ENCODE measurements around the gene SUN1. TPM values are rescaled to one million over a fixed set of nuclear protein-coding genes. Genes with fewer than 3 reads are reported as not detected.

The SUN1 gene
- total and polyA plus RNA-seq, 10 of the 15 experiments (the other 5 are each of a cell fraction or from before 2014, with no cell fraction given), result 27.8 to 107 (median 65.8) TPM

- SMC1A ChIA-PET (ENCODE audit: uncharacterized antibody, unreplicated experiment), result interaction anchor here (0.8 to 1.3 kb wide), 2 partner anchors 44 to 54 kb away, joined by 3 read pairs; partner anchors contain the start of gene SUN1
- in situ Hi-C loops (cut with MboI), result no loop called here
- TF ChIP-seq CEBPZ (IDR thresholded peaks at IDR 0.05; ENCODE audit: low read depth, low read length) (no peak), ZZZ3 (IDR thresholded peaks at IDR 0.05; ENCODE audit: control insufficient read depth, insufficient read length, low read depth) (no peak), NR2F1 (conservative IDR thresholded peaks at IDR 0.05) (peak; percentile 67), BCL11A (IDR thresholded peaks at IDR 0.05; ENCODE audit: low read depth, low read length) (no peak), BMI1 (IDR thresholded peaks at IDR 0.05; ENCODE audit: borderline replicate concordance) (no peak), SRF (IDR thresholded peaks at IDR 0.05; ENCODE audit: low read depth in 2 of 2, low read length in 2 of 2) (0 out of 4 replicates have a peak, but pooled peaks of 1 of the 2 experiments have one; percentile 2), PAX5 (IDR thresholded peaks at IDR 0.05; ENCODE audit: borderline replicate concordance, low read depth, low read length) (peak; percentile 7; the same call in 1 of the 2 replicates), IRF3 (IDR thresholded peaks at IDR 0.05) (no peak; the same call in none of the 2 replicates), ZNF217 (IDR thresholded peaks at IDR 0.05) (peak; percentile 81; the same call in 1 of the 2 replicates), RB1 (IDR thresholded peaks at IDR 0.05; ENCODE audit: borderline replicate concordance) (peak; percentile 66; the same call in 1 of the 2 replicates), ZSCAN29 (IDR thresholded peaks at IDR 0.05) (peak; percentile 76; the same call in 1 of the 2 replicates), MEF2B (IDR thresholded peaks at IDR 0.05; ENCODE audit: partially characterized antibody, poor library complexity, severe bottlenecking) (peak; percentile 90), BACH1 (IDR thresholded peaks at IDR 0.05; ENCODE audit: borderline replicate concordance) (peak; percentile 90), CTCF (IDR thresholded peaks at IDR 0.05 in 2 of 3, conservative IDR thresholded peaks at IDR 0.05 in 1 of 3; ENCODE audit: control insufficient read depth in 2 of 3, extremely low read depth in 1 of 3, insufficient read depth in 1 of 3, low read depth in 3 of 3, low read length in 3 of 3) (peak; percentile 17 to 29 (median 19); a peak in 3 of 6 replicates), CHD4 (IDR thresholded peaks at IDR 0.05) (no peak), RFX5 (IDR thresholded peaks at IDR 0.05; ENCODE audit: low read depth, low read length) (0 out of 2 replicates have a peak, but pooled peaks have one; percentile 2)
Measured at GRCh38 chr7:876077-876971, 44.0 kb downstream of the SUN1 start, which contains the start of gene GET4. Gene GET4, plus strand, starts transcription at chr7:876554. Its CDS starts 92 bp downstream, at chr7:876646.

More at GRCh38 chr7:876077-876971, 44.0 kb downstream of the SUN1 start, which contains the start of gene GET4:
- ATAC-seq (peak; percentile 90), DNase-seq (ENCODE audit: low read depth, low spot score) (peak; percentile 80), FAIRE-seq (peak; percentile 95)
- ChIA-PET POLR2A (interaction anchor here (0.5 to 1.0 kb wide), 4 partner anchors 27 to 1480 kb away, joined by 3 to 5 read pairs (median 3); partner anchors contain the start of gene COX19), RAD21 (ENCODE audit: unreplicated experiment) (interaction anchor here (0.5 to 1.0 kb wide), 5 partner anchors 47 to 149 kb away, joined by 3 to 4 read pairs (median 3); no protein-coding TSS in a partner anchor), CTCF (interaction anchor here (1.3 to 1.6 kb wide), 3 partner anchors 63 to 90 kb away, joined by 5 read pairs; no protein-coding TSS in a partner anchor)
- no TSS peak for BruUV-seq (replicated peaks)
- peak within 1 kb of the TSS; percentile 59 for H3K27ac ChIP-seq (ENCODE audit: control insufficient read depth, insufficient read depth)
- peaks cover 3 to 9% of the 10 kb centered on the region in 2 experiments; a peak in 3 of 4 replicates for H3K36me3 ChIP-seq (ENCODE audit: control insufficient read depth in 2 of 2, insufficient read depth in 2 of 2, low read length in 1 of 2)
- intact Hi-C loops (cut with micrococcal nuclease; ENCODE audit: unreplicated experiment), result loop anchor here (10.0 kb wide), 1 partner anchor 352 kb away; no protein-coding TSS in a partner anchor
- H4K20me1 ChIP-seq (ENCODE audit: control insufficient read depth, insufficient read depth), result no peaks in the 10 kb centered on the region
- no peaks in the 10 kb centered on the region for H3K27me3 ChIP-seq (replicated peaks in 1 of 2; ENCODE audit: control insufficient read depth in 2 of 2, insufficient read depth in 2 of 2, low read length in 1 of 2)
- peak within 1 kb of the TSS; percentile 85 for H2AFZ ChIP-seq (ENCODE audit: control insufficient read depth, low read depth, low read length)
- WGBS (ENCODE audit: insufficient coverage, insufficient replicate concordance, low lambda C conversion rate, missing lambda C conversion rate), result 2% methylated on average over 98 of the region's 129 CpGs
- peaks cover 35% of the 10 kb centered on the region for H3K79me2 ChIP-seq (ENCODE audit: control insufficient read depth, insufficient read depth, low read length)
- H3K4me2 ChIP-seq (ENCODE audit: control insufficient read depth, insufficient read depth), result peak within 1 kb of the TSS; percentile 64
- H3K4me1 ChIP-seq (ENCODE audit: control insufficient read depth, insufficient read depth, low read length), result no peaks in the 10 kb centered on the region; the same call in 1 of the 2 replicates
- peak within 1 kb of the TSS; percentile 86 for H3K4me3 ChIP-seq
- no peaks in the 10 kb centered on the region for H3K9me3 ChIP-seq (replicated peaks; ENCODE audit: control insufficient read depth, insufficient read depth, low read length)
- peak within 1 kb of the TSS; percentile 75 for H3K9ac ChIP-seq (ENCODE audit: control insufficient read depth, insufficient read depth, low read length)
